Fibroblast of lung (primary cell): ENCODE results near the gene C1QTNF12.

Experiments
- EZH2 ChIP-seq: IDR thresholded peaks from 2 replicates; pipeline ENCODE4 v1.5.1; 2012; ENCODE audit warnings: low read length, control low read depth, mild to moderate bottlenecking; ENCODE audit errors: missing control alignments
- TF ChIP-seq, protein P1 (sequence below), 2 donors: IDR thresholded peaks in 1 of 2; conservative IDR thresholded peaks in 1 of 2; 1 replicate in 1 of 2; 2 replicates in 1 of 2; pipeline ENCODE4 v1.5.1; 2011 to 2012; ENCODE audit warnings: low read length in 2 of 2, control low read depth in 1 of 2, inconsistent platforms in 1 of 2, low read depth in 1 of 2, mild to moderate bottlenecking in 1 of 2

DNA sequence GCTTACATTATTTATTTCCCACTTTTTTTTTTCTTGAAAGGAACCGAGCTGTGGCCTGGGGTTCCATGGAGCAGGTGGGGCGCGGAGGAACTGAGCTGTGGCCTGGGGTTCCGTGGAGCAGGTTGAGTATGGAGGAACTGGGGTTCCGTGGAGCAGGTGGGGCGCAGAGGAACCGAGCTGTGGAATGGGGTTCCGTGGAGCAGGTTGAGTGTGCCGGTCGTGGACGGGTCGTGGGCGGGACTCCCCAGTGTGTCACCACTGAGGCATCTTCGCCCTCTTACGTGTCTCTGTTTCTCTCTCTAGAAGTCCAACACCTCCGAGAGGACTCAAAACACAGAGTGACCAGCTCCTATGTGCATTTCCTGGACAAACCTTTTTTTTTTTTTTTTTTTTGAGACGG, 32.5 kb upstream of the C1QTNF12 start:
- TF ChIP-seq EZH2: no peak
- TF ChIP-seq, protein P1, sequence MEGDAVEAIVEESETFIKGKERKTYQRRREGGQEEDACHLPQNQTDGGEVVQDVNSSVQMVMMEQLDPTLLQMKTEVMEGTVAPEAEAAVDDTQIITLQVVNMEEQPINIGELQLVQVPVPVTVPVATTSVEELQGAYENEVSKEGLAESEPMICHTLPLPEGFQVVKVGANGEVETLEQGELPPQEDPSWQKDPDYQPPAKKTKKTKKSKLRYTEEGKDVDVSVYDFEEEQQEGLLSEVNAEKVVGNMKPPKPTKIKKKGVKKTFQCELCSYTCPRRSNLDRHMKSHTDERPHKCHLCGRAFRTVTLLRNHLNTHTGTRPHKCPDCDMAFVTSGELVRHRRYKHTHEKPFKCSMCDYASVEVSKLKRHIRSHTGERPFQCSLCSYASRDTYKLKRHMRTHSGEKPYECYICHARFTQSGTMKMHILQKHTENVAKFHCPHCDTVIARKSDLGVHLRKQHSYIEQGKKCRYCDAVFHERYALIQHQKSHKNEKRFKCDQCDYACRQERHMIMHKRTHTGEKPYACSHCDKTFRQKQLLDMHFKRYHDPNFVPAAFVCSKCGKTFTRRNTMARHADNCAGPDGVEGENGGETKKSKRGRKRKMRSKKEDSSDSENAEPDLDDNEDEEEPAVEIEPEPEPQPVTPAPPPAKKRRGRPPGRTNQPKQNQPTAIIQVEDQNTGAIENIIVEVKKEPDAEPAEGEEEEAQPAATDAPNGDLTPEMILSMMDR (conservative IDR thresholded peaks at IDR 0.05 in 1 of 2, IDR thresholded peaks at IDR 0.05 in 1 of 2; ENCODE audit: low read depth in 1 of 2, low read length in 2 of 2): no peak
